GM12875 (cell line): ENCODE data around the gene LDLRAD4.

ENCODE experiments used
- H3K4me3 ChIP-seq: one replicate; pipeline ENCODE4 v1.5.1; 2011; ENCODE audit warnings: low read depth, low read length, control low read depth
- TF ChIP-seq, protein P1 (sequence below): IDR thresholded peaks from 2 replicates; pipeline ENCODE4 v1.5.1; 2011; ENCODE audit warnings: low read depth, mild to moderate bottlenecking, control low read depth, inconsistent platforms, low read length, moderate library complexity, borderline replicate concordance; ENCODE audit not compliant: insufficient read depth

LDLRAD4 gene

DNA sequence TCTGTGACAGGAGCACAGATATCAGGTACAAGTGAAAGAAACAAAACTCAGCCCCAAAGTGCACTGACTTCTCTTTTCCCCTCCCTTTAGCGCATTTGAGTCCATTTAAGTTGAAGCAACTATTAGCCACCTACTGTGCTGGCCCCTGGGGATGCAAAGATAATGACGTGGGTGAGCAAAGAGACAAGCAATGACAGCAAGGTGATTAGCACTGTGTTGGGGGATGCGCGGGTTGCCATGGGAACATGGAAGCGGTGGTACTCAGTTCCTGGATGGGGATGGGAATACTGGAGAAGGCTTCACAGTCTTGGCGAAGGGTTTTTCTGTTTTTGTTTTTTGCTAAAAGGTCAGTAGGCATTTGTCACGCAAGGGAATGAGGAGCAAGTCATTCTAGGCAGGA is 205.8 kb downstream of the LDLRAD4 start:
- TF ChIP-seq, protein P1, sequence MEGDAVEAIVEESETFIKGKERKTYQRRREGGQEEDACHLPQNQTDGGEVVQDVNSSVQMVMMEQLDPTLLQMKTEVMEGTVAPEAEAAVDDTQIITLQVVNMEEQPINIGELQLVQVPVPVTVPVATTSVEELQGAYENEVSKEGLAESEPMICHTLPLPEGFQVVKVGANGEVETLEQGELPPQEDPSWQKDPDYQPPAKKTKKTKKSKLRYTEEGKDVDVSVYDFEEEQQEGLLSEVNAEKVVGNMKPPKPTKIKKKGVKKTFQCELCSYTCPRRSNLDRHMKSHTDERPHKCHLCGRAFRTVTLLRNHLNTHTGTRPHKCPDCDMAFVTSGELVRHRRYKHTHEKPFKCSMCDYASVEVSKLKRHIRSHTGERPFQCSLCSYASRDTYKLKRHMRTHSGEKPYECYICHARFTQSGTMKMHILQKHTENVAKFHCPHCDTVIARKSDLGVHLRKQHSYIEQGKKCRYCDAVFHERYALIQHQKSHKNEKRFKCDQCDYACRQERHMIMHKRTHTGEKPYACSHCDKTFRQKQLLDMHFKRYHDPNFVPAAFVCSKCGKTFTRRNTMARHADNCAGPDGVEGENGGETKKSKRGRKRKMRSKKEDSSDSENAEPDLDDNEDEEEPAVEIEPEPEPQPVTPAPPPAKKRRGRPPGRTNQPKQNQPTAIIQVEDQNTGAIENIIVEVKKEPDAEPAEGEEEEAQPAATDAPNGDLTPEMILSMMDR = no peak
- H3K4me3 ChIP-seq = no peak overlapping the region

DNA sequence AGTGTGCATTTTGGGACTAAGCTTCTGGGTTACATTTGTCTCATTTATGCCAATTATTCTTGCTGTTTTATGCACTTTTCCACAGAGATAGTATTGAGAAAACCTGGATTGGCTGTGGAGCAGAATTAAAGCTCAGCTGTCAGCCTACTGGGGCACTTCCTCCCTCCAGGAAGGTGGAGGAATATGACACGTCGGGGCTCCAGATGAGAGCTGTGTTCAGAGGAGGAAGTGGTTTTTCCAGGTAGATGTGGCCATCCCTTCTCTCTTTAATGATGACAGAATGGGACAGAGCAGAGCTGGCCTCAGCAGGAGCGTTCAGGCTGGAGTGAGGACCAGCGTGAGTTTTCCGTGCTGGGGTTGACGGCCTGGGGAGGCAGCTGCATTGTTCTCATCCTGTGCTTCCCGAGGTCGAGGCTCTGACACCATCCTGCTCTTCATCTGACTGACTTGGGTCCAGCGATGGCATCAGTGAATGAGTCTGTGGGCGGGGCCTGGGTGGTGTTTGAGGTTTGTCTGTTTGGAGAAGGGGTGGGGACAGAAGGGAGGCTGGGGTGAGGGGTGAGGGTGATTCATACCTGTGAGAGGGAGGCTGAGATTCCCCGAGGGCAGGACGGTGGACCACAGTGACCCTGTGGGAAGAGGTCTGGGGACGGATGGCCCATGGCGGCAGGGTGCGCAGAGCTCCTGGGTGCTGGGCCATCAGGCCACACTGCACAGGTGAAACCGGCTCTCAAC is 207.0 kb downstream of the LDLRAD4 start:
- TF ChIP-seq, protein P1 = no peak
- H3K4me3 ChIP-seq = no peak overlapping the region

DNA sequence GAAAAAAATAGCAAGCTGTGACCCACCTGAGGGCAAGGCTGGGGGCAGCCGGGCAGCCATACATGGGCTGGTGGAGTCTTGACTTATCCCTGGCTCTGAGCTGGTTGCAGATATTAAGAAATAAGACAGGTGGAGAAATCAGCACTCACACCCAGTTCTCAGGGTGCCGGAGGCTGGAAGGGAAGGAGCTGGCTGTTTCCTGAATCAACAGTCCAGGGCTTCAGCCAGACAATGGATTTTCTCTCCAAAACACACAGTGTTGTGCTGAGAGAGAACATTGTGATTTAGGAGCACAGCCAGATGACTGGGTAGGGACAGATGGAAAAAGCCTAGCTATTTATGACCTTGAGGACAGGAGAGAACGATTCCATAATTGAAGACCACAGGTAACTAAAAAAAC is 208.8 kb downstream of the LDLRAD4 start:
- no peak overlapping the region for H3K4me3 ChIP-seq
- TF ChIP-seq, protein P1 = no peak

DNA sequence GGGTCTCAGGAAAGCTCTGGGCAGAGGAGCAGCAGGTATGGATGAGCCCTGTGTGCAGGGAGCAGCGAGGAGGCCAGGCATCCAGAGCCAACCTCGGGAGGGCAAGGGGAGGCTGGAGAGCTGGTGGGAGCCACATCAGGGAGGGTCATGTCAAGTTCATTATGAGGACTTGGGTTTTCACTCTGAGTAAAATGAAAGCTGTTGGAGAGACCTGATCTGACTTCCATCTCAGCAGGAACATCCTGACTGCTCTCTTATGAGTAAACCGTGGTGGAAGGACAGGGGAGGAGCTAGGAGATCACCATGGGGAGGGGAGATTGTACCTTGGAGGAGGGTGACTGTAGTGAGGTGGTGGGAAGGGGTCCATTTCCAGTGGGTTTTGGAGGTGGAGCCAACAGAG is 209.8 kb downstream of the LDLRAD4 start:
- no peak overlapping the region for H3K4me3 ChIP-seq
- TF ChIP-seq, protein P1 = no peak

DNA sequence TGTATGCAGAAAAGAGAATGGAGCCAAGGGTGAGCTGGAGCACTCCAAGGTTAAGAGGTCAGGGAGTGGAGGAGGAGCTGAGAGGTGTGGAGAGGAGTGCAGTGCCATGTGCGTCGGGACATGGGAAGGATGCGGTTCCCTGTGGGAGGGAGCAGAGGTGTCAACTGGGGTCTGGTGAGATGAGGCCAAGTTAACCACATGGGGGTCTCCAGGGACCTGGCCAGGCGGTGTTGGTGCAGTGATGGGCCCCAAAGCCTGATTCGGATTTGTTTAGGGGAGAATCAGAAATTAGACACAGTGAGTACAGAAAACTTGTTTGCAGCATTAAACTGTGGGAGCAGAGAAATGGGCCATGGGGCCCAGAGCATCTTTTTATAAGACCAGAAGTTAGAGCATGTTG is 210.5 kb downstream of the LDLRAD4 start:
- TF ChIP-seq, protein P1 = no peak
- H3K4me3 ChIP-seq = no peak overlapping the region

DNA sequence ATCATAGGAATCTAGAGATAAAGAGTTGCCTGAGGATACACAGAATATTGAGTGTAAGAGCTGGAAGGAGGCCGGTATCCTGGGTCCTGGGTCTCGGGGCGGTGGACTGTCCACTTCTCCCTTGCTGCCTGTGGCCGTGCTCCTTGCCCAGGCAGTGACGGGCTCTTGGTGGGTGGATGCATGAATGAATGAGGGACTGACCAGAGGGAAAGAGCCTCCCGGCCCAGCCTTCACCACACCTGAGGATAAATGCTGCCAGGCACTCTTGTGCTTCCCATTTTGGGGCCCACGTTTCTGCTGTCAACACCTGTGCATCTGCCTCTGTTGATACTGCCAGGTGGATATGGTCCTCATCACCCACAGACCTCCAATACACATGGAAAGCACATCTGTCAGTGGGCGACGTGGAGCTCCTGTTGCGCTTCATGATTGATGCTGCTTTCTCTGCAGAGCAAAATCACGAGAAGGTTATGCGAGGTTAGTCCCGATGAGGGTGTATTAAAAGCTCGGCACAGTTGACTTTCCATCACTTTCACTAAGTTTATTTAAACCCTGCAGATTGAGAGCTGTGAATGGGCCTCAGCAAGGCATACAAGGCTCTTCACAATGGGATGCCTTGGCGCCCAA is 211.4 kb downstream of the LDLRAD4 start:
- TF ChIP-seq, protein P1 = no peak
- H3K4me3 ChIP-seq = no peak overlapping the region

DNA sequence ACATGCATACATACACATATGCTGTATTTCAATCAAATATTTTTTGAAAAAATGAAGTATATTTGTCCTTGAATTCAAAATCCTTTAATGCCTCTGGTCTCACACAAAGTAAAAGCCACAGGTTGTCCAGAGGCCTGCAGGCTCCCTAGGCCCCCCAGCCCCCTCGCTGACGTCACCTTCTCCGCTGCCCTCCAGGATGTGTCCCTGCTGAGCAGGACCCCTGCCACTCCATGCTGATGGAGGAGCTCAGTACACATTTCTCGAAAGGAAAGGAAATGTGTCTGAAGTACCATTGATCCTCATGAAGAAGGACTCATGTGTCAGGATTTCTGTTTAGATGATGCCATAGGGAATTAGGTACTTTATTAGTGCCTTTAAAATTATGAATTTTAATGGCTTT is 212.1 kb downstream of the LDLRAD4 start:
- TF ChIP-seq, protein P1 = no peak
- no peak overlapping the region for H3K4me3 ChIP-seq
